GM19193 (cell line): ENCODE measurements around the gene CXCR4.

Experiments used
- POLR2A ChIP-seq: IDR thresholded peaks from 4 replicates; pipeline ENCODE4 v1.6.1; 2011; ENCODE audit not compliant: insufficient read depth, insufficient read length; ENCODE audit errors: extremely low read depth

CXCR4 gene

DNA sequence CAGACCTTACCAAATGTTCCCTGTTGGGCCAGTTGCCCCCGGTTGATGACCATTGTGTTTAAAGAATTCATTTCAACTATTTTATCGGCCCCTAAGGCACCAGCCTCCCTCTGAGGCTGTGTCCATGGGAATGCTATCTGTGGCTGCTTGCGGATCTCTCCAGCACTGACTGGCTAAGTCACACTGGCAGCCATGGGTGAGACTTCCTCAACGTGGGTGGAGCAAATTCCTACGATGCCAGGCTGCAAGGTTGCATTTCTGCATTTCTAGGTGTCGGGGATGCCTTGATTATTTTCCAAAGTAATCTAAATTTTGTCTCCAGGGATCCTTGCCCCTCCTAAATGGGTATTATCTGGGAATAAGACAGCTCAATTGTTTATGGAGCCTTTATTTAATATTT lies 6.2 kb downstream of the CXCR4 start:
- no peak for TF ChIP-seq POLR2A

DNA sequence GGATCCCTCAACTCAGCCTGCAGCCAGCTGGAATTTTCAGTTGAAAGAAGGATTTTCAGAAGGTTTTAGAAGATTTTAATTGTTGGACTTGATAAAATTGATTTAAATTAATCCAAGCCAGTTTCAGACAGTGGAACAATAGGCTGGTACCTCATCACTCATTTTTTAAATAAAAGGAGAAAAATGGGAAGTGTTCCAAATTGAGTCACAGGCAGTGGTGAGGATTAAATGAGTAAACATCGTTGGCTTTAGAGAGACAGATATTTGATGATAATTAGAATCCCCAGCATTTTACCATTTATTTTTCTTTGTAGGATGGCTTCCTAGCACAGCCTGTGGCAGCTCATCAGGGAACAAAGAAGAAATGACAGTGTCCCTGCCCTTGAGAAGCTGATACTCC lies 7.4 kb downstream of the CXCR4 start:
- no peak for TF ChIP-seq POLR2A

DNA sequence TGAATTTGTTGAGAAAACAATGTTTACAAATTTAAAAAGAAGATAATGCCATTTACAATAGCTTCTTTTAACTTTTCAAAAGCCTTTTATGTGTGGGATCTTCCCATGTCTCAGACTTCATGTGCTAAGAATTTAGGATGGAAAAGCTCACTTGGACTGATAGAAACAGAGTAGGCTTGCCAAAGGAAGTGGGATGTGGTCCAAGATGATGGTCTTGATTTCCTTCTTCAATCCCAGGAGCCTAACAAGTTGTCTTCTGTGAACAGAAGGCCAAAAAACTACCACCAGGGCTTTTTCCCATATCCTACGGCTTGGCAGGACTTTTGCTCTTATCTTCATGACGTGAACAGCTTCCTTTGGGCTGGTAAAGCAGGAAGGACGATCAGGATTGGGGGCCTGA lies 9.5 kb downstream of the CXCR4 start:
- no peak for TF ChIP-seq POLR2A

DNA sequence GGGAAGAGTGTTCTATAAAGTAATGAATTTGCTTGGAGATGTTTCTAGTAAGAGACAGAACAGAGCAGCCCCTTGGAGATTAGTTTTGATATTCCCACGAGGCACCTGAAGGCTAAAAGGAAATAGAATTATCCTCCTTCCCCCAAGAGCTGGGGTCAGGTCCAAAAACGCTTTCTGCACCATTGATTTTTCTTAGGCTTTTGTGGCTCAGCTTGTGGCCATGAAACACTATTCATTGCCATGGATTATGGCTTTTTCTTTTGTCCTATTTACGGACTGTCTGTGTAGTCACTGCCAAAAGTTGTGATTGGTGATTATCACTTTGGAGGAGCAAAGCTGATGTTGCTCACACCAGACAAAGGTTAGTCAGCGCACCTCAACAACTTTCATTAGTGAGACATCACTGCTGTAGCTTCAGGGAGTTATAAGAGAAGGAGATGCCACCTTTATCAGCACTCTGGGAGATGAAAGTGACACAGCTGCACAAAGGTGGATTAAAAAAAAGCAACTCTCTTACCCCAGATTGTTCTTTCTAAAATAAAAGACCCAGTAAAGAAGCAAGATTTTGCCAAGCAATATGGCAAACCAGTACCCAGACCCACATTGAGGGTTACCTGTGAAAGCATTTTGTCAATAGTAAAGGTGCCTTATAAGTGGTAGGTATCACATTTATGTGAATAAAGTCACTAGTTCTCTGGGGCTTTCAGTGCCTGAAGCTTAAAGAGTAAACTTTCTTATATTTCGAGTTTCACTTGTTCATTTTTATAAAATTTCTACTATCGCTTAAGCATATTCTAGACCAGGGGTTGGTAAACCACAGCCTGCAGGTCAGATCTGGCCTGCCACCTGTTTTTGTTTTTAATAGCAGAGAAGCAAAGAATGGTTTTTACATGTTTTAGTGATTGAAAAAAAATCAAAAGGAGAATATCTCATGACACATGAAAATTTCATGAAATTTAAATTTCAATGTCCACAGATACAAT lies 10.6 kb downstream of the CXCR4 start:
- TF ChIP-seq POLR2A: no peak

DNA sequence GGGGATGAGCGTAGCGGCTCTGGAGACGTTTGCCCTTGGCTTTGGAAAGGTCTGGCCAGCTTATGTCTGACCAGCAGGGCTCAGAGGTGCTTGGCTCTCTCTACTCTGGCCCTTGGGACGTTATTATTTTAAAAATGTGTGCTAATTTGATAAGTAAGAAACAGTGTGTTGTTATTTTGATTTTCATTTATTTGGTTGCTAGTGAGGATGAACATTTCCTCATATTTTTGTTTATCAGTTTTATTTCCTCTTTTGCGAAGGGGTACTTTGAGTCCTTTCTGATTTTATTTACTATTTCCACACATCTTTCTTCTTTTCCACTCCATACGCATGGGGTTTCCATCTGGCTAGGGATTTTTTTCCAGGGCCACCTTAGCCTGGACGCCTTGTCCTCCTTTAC lies 11.4 kb downstream of the CXCR4 start:
- TF ChIP-seq POLR2A: no peak

- no peak for TF ChIP-seq POLR2A
Measured at GRCh38 chr2:136104977-136105376, 13.0 kb downstream of the CXCR4 start.

DNA sequence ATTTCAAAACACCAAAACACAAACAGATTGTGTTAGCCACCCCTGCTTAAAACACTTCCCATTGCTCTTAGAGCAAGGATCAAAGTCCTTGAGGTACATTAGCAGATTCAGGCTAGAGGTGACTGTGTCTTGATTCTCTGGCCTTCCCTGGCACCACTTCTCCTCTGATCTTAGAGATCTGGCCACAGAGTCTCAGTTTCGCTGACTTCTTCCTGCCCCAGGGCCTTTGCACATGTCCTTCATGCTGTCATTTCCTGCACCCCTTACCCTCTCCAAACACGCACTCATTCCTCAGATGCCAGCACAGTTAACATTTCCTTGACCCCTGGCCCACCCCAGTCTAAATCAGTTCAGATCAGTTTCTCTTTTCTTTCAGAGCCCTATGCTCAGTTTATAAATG lies 16.9 kb downstream of the CXCR4 start:
- TF ChIP-seq POLR2A: no peak

DNA sequence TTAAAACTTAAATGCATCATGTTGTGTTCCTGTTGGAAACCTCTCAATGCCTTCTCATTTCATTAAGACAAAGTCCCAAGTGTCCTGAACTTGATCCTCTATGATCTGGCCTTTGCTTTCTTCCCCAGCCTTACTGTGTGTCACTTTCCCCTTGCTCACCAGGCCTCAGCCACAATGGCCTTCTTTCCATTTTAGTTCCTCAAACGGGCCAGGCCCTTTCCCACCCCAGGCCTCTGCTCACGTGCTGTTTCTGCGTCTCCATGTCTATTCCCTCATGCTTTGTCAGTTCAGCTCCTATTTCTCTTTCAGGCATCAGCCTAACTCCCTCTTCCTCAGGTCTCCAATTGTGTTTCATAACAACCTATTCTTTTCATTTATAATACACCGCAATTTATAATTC lies 19.5 kb downstream of the CXCR4 start:
- TF ChIP-seq POLR2A: no peak

DNA sequence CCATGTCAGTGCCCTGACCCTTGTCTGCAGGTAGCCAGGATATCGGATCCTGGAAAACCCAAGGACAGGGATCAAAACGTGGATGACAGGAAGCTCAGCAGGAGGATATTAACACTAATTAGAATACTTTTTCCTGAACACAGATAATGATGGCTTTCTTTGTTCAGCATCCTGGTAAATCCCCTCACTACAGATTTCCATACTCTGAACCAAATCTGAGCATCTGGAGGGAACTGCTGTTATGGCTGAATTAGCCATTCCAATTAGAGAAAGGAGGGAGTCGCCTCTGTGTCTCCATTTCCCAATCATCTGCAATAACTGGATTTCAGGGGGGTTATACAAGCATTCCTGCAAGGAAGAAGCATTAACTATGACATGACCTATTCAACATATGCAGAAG lies 24.4 kb downstream of the CXCR4 start:
- TF ChIP-seq POLR2A: no peak

DNA sequence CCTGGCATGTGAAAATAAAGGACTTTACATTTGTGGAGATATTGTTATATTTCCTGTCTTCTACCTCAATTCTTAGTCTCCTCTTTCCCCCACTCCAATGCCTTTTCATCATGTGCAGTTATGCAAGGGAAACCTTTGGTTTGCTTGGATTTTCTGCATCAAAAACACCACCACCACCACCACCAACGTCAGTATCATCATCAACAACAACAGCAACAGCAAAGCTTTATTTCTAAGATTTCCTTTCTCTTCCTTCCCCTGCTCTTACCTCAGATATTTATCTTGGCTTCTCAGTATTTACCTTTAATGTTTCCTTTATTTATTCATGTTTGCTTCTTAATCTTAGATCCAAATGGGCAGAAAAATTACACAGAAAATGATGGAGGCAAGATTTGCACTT lies 26.1 kb downstream of the CXCR4 start:
- TF ChIP-seq POLR2A: no peak

- no peak for TF ChIP-seq POLR2A
Measured at GRCh38 chr2:136086253-136087016, 31.5 kb downstream of the CXCR4 start.

GRCh38 chr2:136085453-136086209 lies 32.3 kb downstream of the CXCR4 start:
- no peak for TF ChIP-seq POLR2A

- no peak for TF ChIP-seq POLR2A
Measured at GRCh38 chr2:136081582-136082210, 36.3 kb downstream of the CXCR4 start.

DNA sequence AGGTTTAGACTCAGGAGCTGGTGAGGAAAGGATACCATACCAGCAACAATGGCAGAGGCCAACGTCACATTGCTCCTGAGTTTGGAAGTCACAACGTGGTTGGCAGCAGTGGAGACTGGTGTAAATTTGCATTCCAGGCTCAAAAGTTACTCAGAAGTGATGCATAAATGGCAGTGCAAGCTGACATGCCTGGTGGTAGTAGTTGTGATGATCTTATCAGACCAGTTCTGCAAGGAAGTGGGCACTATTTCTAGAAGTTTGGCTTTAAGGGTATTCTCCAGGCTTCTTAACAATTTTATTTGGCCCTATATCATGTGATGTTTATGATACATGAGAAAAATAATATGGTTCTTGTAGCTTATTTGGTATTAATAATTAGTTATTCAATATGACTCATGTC lies 37.8 kb downstream of the CXCR4 start:
- TF ChIP-seq POLR2A: no peak

DNA sequence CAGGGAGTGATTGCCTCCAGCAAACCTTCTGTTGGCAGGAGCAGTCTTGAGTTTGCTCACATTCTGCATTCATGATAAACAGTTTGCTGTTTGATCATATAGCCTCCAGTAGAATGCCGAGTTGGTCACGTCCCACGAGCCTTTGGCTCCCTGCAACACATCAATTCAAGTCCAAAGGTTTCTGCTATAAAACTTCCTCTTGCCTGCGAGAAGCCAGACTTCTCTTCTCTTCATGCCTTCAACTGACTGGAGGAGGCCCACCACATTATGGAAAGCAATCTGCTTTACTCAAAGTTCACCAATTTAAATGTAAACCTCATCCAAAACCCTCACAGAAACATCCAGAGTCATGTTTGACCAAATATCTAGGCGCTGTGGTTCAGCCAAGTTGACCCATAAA lies 40.8 kb downstream of the CXCR4 start:
- TF ChIP-seq POLR2A: no peak
